Liver (tissue), 9 donors: ENCODE results near the gene RFLNA. TPM values are rescaled to one million over a fixed set of nuclear protein-coding genes. Genes with fewer than 3 reads are reported as not detected.

ENCODE experiments used
- DNase-seq: peaks from one replicate; pipeline ENCODE4 v3.0.0-alpha.2; 2017; ENCODE audit warnings: low spot score
- H3K27ac ChIP-seq, 2 donors: one replicate each; pipeline ENCODE4 v1.7.0; 2013; ENCODE audit warnings: inconsistent platforms in 2 of 2, low read length in 2 of 2, control low read depth in 1 of 2, low read depth in 1 of 2, mild to moderate bottlenecking in 1 of 2
- H3K27me3 ChIP-seq, 4 donors: one replicate each; pipeline versions ENCODE4 v1.6.1 to v1.7.0; 2013; ENCODE audit warnings: low read length in 3 of 4, inconsistent platforms in 1 of 4, mild to moderate bottlenecking in 1 of 4, moderate library complexity in 1 of 4; ENCODE audit not compliant: control insufficient read depth in 4 of 4, insufficient read depth in 4 of 4
- H3K36me3 ChIP-seq, 4 donors: one replicate each; pipeline versions ENCODE4 v1.6.1 to v1.7.0; 2013; ENCODE audit warnings: low read length in 3 of 4, mild to moderate bottlenecking in 3 of 4, low read depth in 1 of 4, moderate library complexity in 1 of 4; ENCODE audit not compliant: control insufficient read depth in 4 of 4, insufficient read depth in 3 of 4
- H3K4me1 ChIP-seq, 4 donors: one replicate each; pipeline versions ENCODE4 v1.6.1 to v1.7.0; 2013; ENCODE audit warnings: low read length in 3 of 4, mild to moderate bottlenecking in 3 of 4, moderate library complexity in 1 of 4; ENCODE audit not compliant: control insufficient read depth in 4 of 4, insufficient read depth in 4 of 4
- H3K4me3 ChIP-seq, 3 donors: one replicate each; pipeline versions ENCODE4 v1.6.1 to v1.7.0; 2013; ENCODE audit warnings: low read length in 3 of 3, control low read depth in 1 of 3, low read depth in 1 of 3, mild to moderate bottlenecking in 1 of 3
- H3K9ac ChIP-seq, 2 donors: one replicate each; pipeline ENCODE4 v1.7.0; 2013; ENCODE audit warnings: low read length in 2 of 2, mild to moderate bottlenecking in 2 of 2, moderate library complexity in 2 of 2, control low read depth in 1 of 2, low read depth in 1 of 2
- H3K9me3 ChIP-seq, 4 donors: one replicate each; pipeline versions ENCODE4 v1.6.1 to v1.7.0; 2013; ENCODE audit warnings: low read length in 3 of 4; ENCODE audit not compliant: control insufficient read depth in 4 of 4
- ATF3 ChIP-seq: IDR thresholded peaks from 2 replicates; pipeline ENCODE4 v1.6.1; 2016; ENCODE audit warnings: antibody characterized with exemption
- CTCF ChIP-seq: fragments of 150-350 bp; IDR thresholded peaks from 2 replicates; pipeline ENCODE4 v1.5.1; 2017; ENCODE audit warnings: improper control_type of control experiment, low read depth, low read length; ENCODE audit not compliant: missing input control
- EGR1 ChIP-seq, 2 donors: IDR thresholded peaks; 2 replicates each; pipeline ENCODE4 v1.6.1; 2016 to 2018; ENCODE audit warnings: antibody characterized with exemption in 2 of 2, low read depth in 2 of 2
- FOXA1 ChIP-seq: IDR thresholded peaks from 2 replicates; pipeline ENCODE4 v1.6.1; 2016; ENCODE audit warnings: antibody characterized with exemption
- GABPA ChIP-seq, 2 donors: IDR thresholded peaks in 1 of 2; conservative IDR thresholded peaks in 1 of 2; 2 replicates each; pipeline ENCODE4 v1.6.1; 2016; ENCODE audit warnings: antibody characterized with exemption in 2 of 2, mild to moderate bottlenecking in 1 of 2, moderate library complexity in 1 of 2
- HNF4A ChIP-seq, 2 donors: conservative IDR thresholded peaks; 2 replicates each; pipeline ENCODE4 v1.6.1; 2016; ENCODE audit warnings: antibody characterized with exemption in 2 of 2, mild to moderate bottlenecking in 2 of 2
- HNF4G ChIP-seq: IDR thresholded peaks from 2 replicates; pipeline ENCODE4 v1.6.1; 2016; ENCODE audit warnings: antibody characterized with exemption
- JUND ChIP-seq, 2 donors: IDR thresholded peaks; 2 replicates each; pipeline ENCODE4 v1.6.1; 2016; ENCODE audit warnings: antibody characterized with exemption in 2 of 2
- MAX ChIP-seq: IDR thresholded peaks from 2 replicates; pipeline ENCODE4 v1.6.1; 2016; ENCODE audit warnings: antibody characterized with exemption
- NR2F2 ChIP-seq: IDR thresholded peaks from 2 replicates; pipeline ENCODE4 v1.6.1; 2016; ENCODE audit warnings: antibody characterized with exemption
- RAD21 ChIP-seq, 2 donors: IDR thresholded peaks; 2 replicates each; pipeline ENCODE4 v1.6.1; 2016; ENCODE audit warnings: antibody characterized with exemption in 2 of 2, mild to moderate bottlenecking in 2 of 2
- REST ChIP-seq: IDR thresholded peaks from 2 replicates; pipeline ENCODE4 v1.6.1; 2016; ENCODE audit warnings: antibody characterized with exemption, mild to moderate bottlenecking
- RXRA ChIP-seq, 2 donors: IDR thresholded peaks; 2 replicates each; pipeline ENCODE4 v1.6.1; 2017 to 2018; ENCODE audit warnings: antibody characterized with exemption in 2 of 2, mild to moderate bottlenecking in 1 of 2
- SP1 ChIP-seq: IDR thresholded peaks from 2 replicates; pipeline ENCODE4 v1.6.1; 2018; ENCODE audit warnings: antibody characterized with exemption, mild to moderate bottlenecking
- TAF1 ChIP-seq: conservative IDR thresholded peaks from 2 replicates; pipeline ENCODE4 v1.6.1; 2016; ENCODE audit warnings: antibody characterized with exemption, mild to moderate bottlenecking
- YY1 ChIP-seq: IDR thresholded peaks from 2 replicates; pipeline ENCODE4 v1.6.1; 2016; ENCODE audit warnings: antibody characterized with exemption, mild to moderate bottlenecking
- ZBTB33 ChIP-seq: IDR thresholded peaks from 2 replicates; pipeline ENCODE4 v1.6.1; 2016; ENCODE audit warnings: antibody characterized with exemption
- WGBS: extraction: QIAGEN DNeasy Blood & Tissue Kit; methylation state at CpG from one replicate; pipeline ENCODE4 v1.1.7; 2013; 5-methylcytosine and 5-hydroxymethylcytosine counted together
- polyA plus RNA-seq, 2 donors: library from polyadenylated mRNA; stranded (reverse) in 1 of 2; unstranded in 1 of 2; fragments of 200-250 nt in 1 of 2; fragments of >200 nt in 1 of 2; fragmentation: Nextera tagmentation in 1 of 2; extraction: Ambion mirVana in 1 of 2; gene quantifications; one replicate each; pipeline versions ENCODE4 v1.2.1 to v1.2.3, GENCODE V29; 2013 to 2015
- total RNA-seq, 2 donors: library from RNA; depleted of rRNA; stranded (reverse); fragments of >200 nt; gene quantifications; one replicate each; pipeline ENCODE4 v1.2.3, GENCODE V29; 2014
- donor health status: healthy.
- donor health status: healthy.
- donor health status: healthy.
- donor health status: healthy.
- donor health status: healthy.

RFLNA gene
- total and polyA plus RNA-seq, 4 donors: 0.05 TPM; not detected in 2

- no peak overlapping the region for H3K9ac ChIP-seq
- 93% methylated on average over 6 of the region's 6 CpGs for WGBS
Observed at GRCh38 chr12:124270671-124271070, 24.2 kb upstream of the RFLNA start.

GRCh38 chr12:124273630-124274029, 21.3 kb upstream of the RFLNA start:
- no peak for TF ChIP-seq REST
- no peak for TF ChIP-seq ZBTB33
- TF ChIP-seq EGR1 (IDR thresholded peaks at IDR 0.05; ENCODE audit: low read depth in 2 of 2): no peak
- no peak for TF ChIP-seq RAD21 (IDR thresholded peaks at IDR 0.05)
- TF ChIP-seq FOXA1: no peak
- no peak for TF ChIP-seq YY1
- no peak for TF ChIP-seq GABPA (IDR thresholded peaks at IDR 0.05 in 1 of 2, conservative IDR thresholded peaks at IDR 0.05 in 1 of 2)
- no peak for TF ChIP-seq SP1
- no peak for TF ChIP-seq RXRA (IDR thresholded peaks at IDR 0.05)
- no peak for TF ChIP-seq TAF1
- TF ChIP-seq CTCF: no peak
- TF ChIP-seq ATF3: no peak
- TF ChIP-seq JUND (IDR thresholded peaks at IDR 0.05): no peak
- TF ChIP-seq HNF4A (conservative IDR thresholded peaks at IDR 0.05): no peak
- TF ChIP-seq NR2F2: no peak
- TF ChIP-seq HNF4G: no peak
- WGBS: 95% methylated on average over 3 of the region's 3 CpGs
- Histone ChIP-seq H3K9me3 (no peaks in the 10 kb centered on the region), H3K4me3 (no peak overlapping the region), H3K27me3 (peaks cover 0 to 4% (median under 1%) of the 10 kb centered on the region in 4 donors), H3K4me1 (no peaks in the 10 kb centered on the region), H3K36me3 (no peaks in the 10 kb centered on the region), H3K27ac (no peak overlapping the region), H3K9ac (no peak overlapping the region)
- no peak for DNase-seq

More at GRCh38 chr12:124270671-124271070, 24.2 kb upstream of the RFLNA start:
- Histone ChIP-seq H3K9me3 (no peaks in the 10 kb centered on the region), H3K36me3 (no peaks in the 10 kb centered on the region), H3K27ac (no peak overlapping the region), H3K4me1 (no peaks in the 10 kb centered on the region), H3K4me3 (no peak overlapping the region), H3K27me3 (no peaks in the 10 kb centered on the region)
- TF ChIP-seq MAX (no peak), JUND (IDR thresholded peaks at IDR 0.05) (no peak), SP1 (no peak), GABPA (IDR thresholded peaks at IDR 0.05 in 1 of 2, conservative IDR thresholded peaks at IDR 0.05 in 1 of 2) (no peak), HNF4A (conservative IDR thresholded peaks at IDR 0.05) (no peak), EGR1 (IDR thresholded peaks at IDR 0.05; ENCODE audit: low read depth in 2 of 2) (no peak), ATF3 (no peak), NR2F2 (no peak), TAF1 (no peak)
- DNase-seq: no peak
